Karpas-422 (cell line): ENCODE results near the gene RBFOX1. TPM values are rescaled to one million over a fixed set of nuclear protein-coding genes. Genes with fewer than 3 reads are reported as not detected.

Experiments used
- DNase-seq: peaks from one replicate; pipeline ENCODE4 v3.0.0-alpha.2; 2015
- H2AFZ ChIP-seq: fragments of 200-600 bp; sonication (generic); 2 replicates; pipeline ENCODE4 v1.6.1; 2014; ENCODE audit warnings: antibody characterized with exemption, low read length, mixed read lengths
- H3K27ac ChIP-seq: fragments of 200-600 bp; sonication (generic); 2 replicates; pipeline ENCODE4 v1.5.1; 2014; ENCODE audit warnings: mild to moderate bottlenecking, low read length, moderate library complexity
- H3K27me3 ChIP-seq: fragments of 200-600 bp; sonication (generic); 2 replicates; pipeline ENCODE4 v1.6.1; 2014; ENCODE audit warnings: low read length, mixed read lengths
- H3K36me3 ChIP-seq: fragments of 200-600 bp; sonication (generic); 2 replicates; pipeline ENCODE4 v1.6.1; 2014; ENCODE audit warnings: low read length, mixed read lengths; ENCODE audit not compliant: insufficient read depth
- H3K4me1 ChIP-seq: fragments of 200-600 bp; sonication (generic); 2 replicates; pipeline ENCODE4 v1.6.1; 2014; ENCODE audit warnings: mild to moderate bottlenecking, low read length, mixed read lengths
- H3K4me2 ChIP-seq: fragments of 200-600 bp; sonication (generic); 2 replicates; pipeline ENCODE4 v1.6.1; 2014; ENCODE audit warnings: low read length, low read depth, mild to moderate bottlenecking; ENCODE audit not compliant: poor library complexity, severe bottlenecking
- H3K4me3 ChIP-seq: fragments of 200-600 bp; sonication (generic); 2 replicates; pipeline ENCODE4 v1.5.1; 2014; ENCODE audit warnings: mild to moderate bottlenecking, antibody characterized with exemption, low read length, mixed read lengths
- H3K79me2 ChIP-seq: fragments of 200-600 bp; sonication (generic); 2 replicates; pipeline ENCODE4 v1.6.1; 2014; ENCODE audit warnings: mild to moderate bottlenecking, low read length, mixed read lengths
- H3K9ac ChIP-seq: fragments of 200-600 bp; sonication (generic); 2 replicates; pipeline ENCODE4 v1.6.0; 2014; ENCODE audit warnings: low read length
- H3K9me2 ChIP-seq: fragments of 200-600 bp; sonication (generic), shearing (Covaris generic); replicated peaks from 2 replicates; pipeline ENCODE4 v1.6.0; 2014; ENCODE audit warnings: mild to moderate bottlenecking, low read length, moderate library complexity; ENCODE audit not compliant: insufficient read depth
- H3K9me3 ChIP-seq: fragments of 300-700, 200-600 bp; sonication (generic); 2 replicates; pipeline ENCODE4 v1.6.1; 2014; ENCODE audit warnings: low read length, mixed read lengths
- H4K20me1 ChIP-seq: fragments of 200-600 bp; sonication (generic); 2 replicates; pipeline ENCODE4 v1.6.1; 2014; ENCODE audit warnings: mild to moderate bottlenecking, antibody characterized with exemption, low read length, low read depth; ENCODE audit not compliant: insufficient read depth
- total RNA-seq: library from RNA; depleted of rRNA; stranded (reverse); fragments of >200 nt; shearing (Covaris generic); gene quantifications from 2 replicates; pipeline ENCODE4 v1.2.3, GENCODE V29; 2014; ENCODE audit warnings: low replicate concordance

RBFOX1 gene
- total RNA-seq, 1 experiment from 2014 or later, result 1.3 TPM

GRCh38 chr16:7394720-7395336 is 62.2 kb downstream of the RBFOX1 start:
- no peak for DNase-seq
- Histone ChIP-seq H4K20me1 (no peaks in the 10 kb centered on the region), H3K9me3 (peaks cover 39% of the 10 kb centered on the region), H3K4me3 (no peak overlapping the region), H3K9ac (no peak overlapping the region), H3K36me3 (no peaks in the 10 kb centered on the region), H3K4me1 (no peaks in the 10 kb centered on the region), H3K27ac (no peak overlapping the region), H3K79me2 (no peaks in the 10 kb centered on the region), H3K4me2 (no peak overlapping the region), H3K9me2 (no peaks in the 10 kb centered on the region), H2AFZ (no peak overlapping the region), H3K27me3 (no peaks in the 10 kb centered on the region)

- H3K27ac ChIP-seq, result no peak overlapping the region
- no peaks in the 10 kb centered on the region for H3K27me3 ChIP-seq
- H3K9ac ChIP-seq, result no peak overlapping the region
Observed at GRCh38 chr16:7397901-7398300, 65.3 kb downstream of the RBFOX1 start.

GRCh38 chr16:7398536-7398935 is 65.9 kb downstream of the RBFOX1 start:
- H4K20me1 ChIP-seq, result no peaks in the 10 kb centered on the region
- no peak overlapping the region for H3K9ac ChIP-seq
- H3K27me3 ChIP-seq, result no peaks in the 10 kb centered on the region
- H3K4me1 ChIP-seq, result no peaks in the 10 kb centered on the region
- no peaks in the 10 kb centered on the region for H3K79me2 ChIP-seq
- no peak overlapping the region for H3K4me2 ChIP-seq
- H2AFZ ChIP-seq, result no peak overlapping the region
- no peak overlapping the region for H3K4me3 ChIP-seq
- no peak overlapping the region for H3K27ac ChIP-seq
- peaks cover 15% of the 10 kb centered on the region for H3K9me3 ChIP-seq
- no peak for DNase-seq
- H3K9me2 ChIP-seq, result no peaks in the 10 kb centered on the region
- no peaks in the 10 kb centered on the region for H3K36me3 ChIP-seq

More at GRCh38 chr16:7397901-7398300, 65.3 kb downstream of the RBFOX1 start:
- Histone ChIP-seq H3K4me1 (no peaks in the 10 kb centered on the region), H4K20me1 (no peaks in the 10 kb centered on the region), H3K79me2 (no peaks in the 10 kb centered on the region), H3K4me2 (no peak overlapping the region), H3K36me3 (no peaks in the 10 kb centered on the region), H3K9me2 (no peaks in the 10 kb centered on the region), H3K9me3 (peaks cover 20% of the 10 kb centered on the region), H2AFZ (no peak overlapping the region), H3K4me3 (no peak overlapping the region)
- DNase-seq, result no peak

- H3K4me3 ChIP-seq, result no peak overlapping the region
- peaks cover 14% of the 10 kb centered on the region for H3K9me3 ChIP-seq
- no peaks in the 10 kb centered on the region for H3K27me3 ChIP-seq
- H3K36me3 ChIP-seq, result no peaks in the 10 kb centered on the region
- no peaks in the 10 kb centered on the region for H3K9me2 ChIP-seq
- DNase-seq, result no peak
- no peaks in the 10 kb centered on the region for H3K79me2 ChIP-seq
- H4K20me1 ChIP-seq, result no peaks in the 10 kb centered on the region
- no peak overlapping the region for H2AFZ ChIP-seq
- H3K27ac ChIP-seq, result no peak overlapping the region
- no peak overlapping the region for H3K4me2 ChIP-seq
- no peak overlapping the region for H3K9ac ChIP-seq
- no peaks in the 10 kb centered on the region for H3K4me1 ChIP-seq
Observed at GRCh38 chr16:7399296-7399695, 66.7 kb downstream of the RBFOX1 start.

GRCh38 chr16:7400117-7400890 is 67.7 kb downstream of the RBFOX1 start:
- no peaks in the 10 kb centered on the region for H3K36me3 ChIP-seq
- no peak overlapping the region for H3K9ac ChIP-seq
- DNase-seq, result no peak
- no peak overlapping the region for H3K4me3 ChIP-seq
- no peak overlapping the region for H2AFZ ChIP-seq
- H3K9me3 ChIP-seq, result peaks cover 15% of the 10 kb centered on the region
- H3K27me3 ChIP-seq, result no peaks in the 10 kb centered on the region
- H4K20me1 ChIP-seq, result no peaks in the 10 kb centered on the region
- no peaks in the 10 kb centered on the region for H3K4me1 ChIP-seq
- H3K79me2 ChIP-seq, result no peaks in the 10 kb centered on the region
- H3K27ac ChIP-seq, result no peak overlapping the region
- H3K9me2 ChIP-seq, result no peaks in the 10 kb centered on the region
- no peak overlapping the region for H3K4me2 ChIP-seq

- H3K9me2 ChIP-seq, result no peaks in the 10 kb centered on the region
- H3K4me1 ChIP-seq, result no peaks in the 10 kb centered on the region
- no peaks in the 10 kb centered on the region for H3K36me3 ChIP-seq
- H3K79me2 ChIP-seq, result no peaks in the 10 kb centered on the region
- H3K27ac ChIP-seq, result no peak overlapping the region
- H3K4me3 ChIP-seq, result no peak overlapping the region
- H3K9ac ChIP-seq, result no peak overlapping the region
- DNase-seq, result no peak
- H3K9me3 ChIP-seq, result peaks cover 7% of the 10 kb centered on the region
- no peak overlapping the region for H3K4me2 ChIP-seq
- no peak overlapping the region for H2AFZ ChIP-seq
- no peaks in the 10 kb centered on the region for H4K20me1 ChIP-seq
- no peaks in the 10 kb centered on the region for H3K27me3 ChIP-seq
Observed at GRCh38 chr16:7404217-7404616, 71.6 kb downstream of the RBFOX1 start.

- DNase-seq, result no peak
- Histone ChIP-seq H3K27ac (no peak overlapping the region), H3K4me2 (no peak overlapping the region), H2AFZ (no peak overlapping the region), H3K4me3 (no peak overlapping the region), H3K9me2 (no peaks in the 10 kb centered on the region), H3K36me3 (no peaks in the 10 kb centered on the region), H3K79me2 (no peaks in the 10 kb centered on the region), H4K20me1 (no peaks in the 10 kb centered on the region), H3K9me3 (peaks cover 11% of the 10 kb centered on the region), H3K4me1 (no peaks in the 10 kb centered on the region), H3K9ac (no peak overlapping the region), H3K27me3 (no peaks in the 10 kb centered on the region)
Observed at GRCh38 chr16:7405166-7405565, 72.5 kb downstream of the RBFOX1 start.

- H3K4me2 ChIP-seq, result no peak overlapping the region
- no peaks in the 10 kb centered on the region for H3K79me2 ChIP-seq
- no peak overlapping the region for H3K27ac ChIP-seq
- no peaks in the 10 kb centered on the region for H3K4me1 ChIP-seq
- H4K20me1 ChIP-seq, result no peaks in the 10 kb centered on the region
- H3K9me2 ChIP-seq, result no peaks in the 10 kb centered on the region
- no peaks in the 10 kb centered on the region for H3K27me3 ChIP-seq
- H2AFZ ChIP-seq, result no peak overlapping the region
- no peak overlapping the region for H3K9ac ChIP-seq
- H3K9me3 ChIP-seq, result peaks cover 14% of the 10 kb centered on the region
- DNase-seq, result no peak
- no peaks in the 10 kb centered on the region for H3K36me3 ChIP-seq
- no peak overlapping the region for H3K4me3 ChIP-seq
Observed at GRCh38 chr16:7408700-7409365, 76.2 kb downstream of the RBFOX1 start.
